DND-41 (cell line): Measurements from ENCODE around the gene TRIP11.

Experiments
- EZH2 ChIP-seq: IDR thresholded peaks from 3 replicates; pipeline ENCODE4 v1.6.1; 2012; ENCODE audit warnings: borderline replicate concordance, low read depth, mild to moderate bottlenecking, moderate library complexity, low read length, inconsistent platforms; ENCODE audit not compliant: severe bottlenecking
- TF ChIP-seq, protein P1 (sequence below): IDR thresholded peaks from 2 replicates; pipeline ENCODE4 v1.5.1; 2012; ENCODE audit warnings: borderline replicate concordance, low read length, moderate library complexity, mild to moderate bottlenecking; ENCODE audit not compliant: poor library complexity, severe bottlenecking; ENCODE audit errors: extremely low read depth

DNA sequence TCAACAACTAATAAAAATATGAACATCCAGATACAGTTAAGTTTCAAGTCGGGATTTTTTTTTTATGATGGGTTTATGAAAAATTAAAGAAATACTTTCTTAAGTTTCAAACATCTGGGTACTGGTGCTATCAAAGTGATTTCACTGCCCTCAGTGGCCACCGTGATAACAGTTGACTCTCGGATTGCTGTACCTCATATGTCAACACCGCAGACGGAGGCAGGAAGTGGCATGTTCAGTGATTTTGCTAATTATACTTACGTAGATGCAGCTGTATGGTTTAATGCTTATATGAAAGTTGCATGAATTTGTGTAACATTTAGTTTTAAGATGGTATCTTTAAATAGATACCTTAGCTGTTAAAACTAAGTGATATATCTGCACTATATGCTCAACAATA lies 71.6 kb downstream of the TRIP11 start:
- no peak for TF ChIP-seq EZH2
- TF ChIP-seq, protein P1, sequence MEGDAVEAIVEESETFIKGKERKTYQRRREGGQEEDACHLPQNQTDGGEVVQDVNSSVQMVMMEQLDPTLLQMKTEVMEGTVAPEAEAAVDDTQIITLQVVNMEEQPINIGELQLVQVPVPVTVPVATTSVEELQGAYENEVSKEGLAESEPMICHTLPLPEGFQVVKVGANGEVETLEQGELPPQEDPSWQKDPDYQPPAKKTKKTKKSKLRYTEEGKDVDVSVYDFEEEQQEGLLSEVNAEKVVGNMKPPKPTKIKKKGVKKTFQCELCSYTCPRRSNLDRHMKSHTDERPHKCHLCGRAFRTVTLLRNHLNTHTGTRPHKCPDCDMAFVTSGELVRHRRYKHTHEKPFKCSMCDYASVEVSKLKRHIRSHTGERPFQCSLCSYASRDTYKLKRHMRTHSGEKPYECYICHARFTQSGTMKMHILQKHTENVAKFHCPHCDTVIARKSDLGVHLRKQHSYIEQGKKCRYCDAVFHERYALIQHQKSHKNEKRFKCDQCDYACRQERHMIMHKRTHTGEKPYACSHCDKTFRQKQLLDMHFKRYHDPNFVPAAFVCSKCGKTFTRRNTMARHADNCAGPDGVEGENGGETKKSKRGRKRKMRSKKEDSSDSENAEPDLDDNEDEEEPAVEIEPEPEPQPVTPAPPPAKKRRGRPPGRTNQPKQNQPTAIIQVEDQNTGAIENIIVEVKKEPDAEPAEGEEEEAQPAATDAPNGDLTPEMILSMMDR = no peak
